ENCODE data around the gene CDH8. TPM values are rescaled to one million over a fixed set of nuclear protein-coding genes. Genes with fewer than 3 reads are reported as not detected.

CDH8 gene, protein sequence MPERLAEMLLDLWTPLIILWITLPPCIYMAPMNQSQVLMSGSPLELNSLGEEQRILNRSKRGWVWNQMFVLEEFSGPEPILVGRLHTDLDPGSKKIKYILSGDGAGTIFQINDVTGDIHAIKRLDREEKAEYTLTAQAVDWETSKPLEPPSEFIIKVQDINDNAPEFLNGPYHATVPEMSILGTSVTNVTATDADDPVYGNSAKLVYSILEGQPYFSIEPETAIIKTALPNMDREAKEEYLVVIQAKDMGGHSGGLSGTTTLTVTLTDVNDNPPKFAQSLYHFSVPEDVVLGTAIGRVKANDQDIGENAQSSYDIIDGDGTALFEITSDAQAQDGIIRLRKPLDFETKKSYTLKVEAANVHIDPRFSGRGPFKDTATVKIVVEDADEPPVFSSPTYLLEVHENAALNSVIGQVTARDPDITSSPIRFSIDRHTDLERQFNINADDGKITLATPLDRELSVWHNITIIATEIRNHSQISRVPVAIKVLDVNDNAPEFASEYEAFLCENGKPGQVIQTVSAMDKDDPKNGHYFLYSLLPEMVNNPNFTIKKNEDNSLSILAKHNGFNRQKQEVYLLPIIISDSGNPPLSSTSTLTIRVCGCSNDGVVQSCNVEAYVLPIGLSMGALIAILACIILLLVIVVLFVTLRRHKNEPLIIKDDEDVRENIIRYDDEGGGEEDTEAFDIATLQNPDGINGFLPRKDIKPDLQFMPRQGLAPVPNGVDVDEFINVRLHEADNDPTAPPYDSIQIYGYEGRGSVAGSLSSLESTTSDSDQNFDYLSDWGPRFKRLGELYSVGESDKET
- total RNA-seq = not detected
- long read RNA-seq = 0 reads

DNA sequence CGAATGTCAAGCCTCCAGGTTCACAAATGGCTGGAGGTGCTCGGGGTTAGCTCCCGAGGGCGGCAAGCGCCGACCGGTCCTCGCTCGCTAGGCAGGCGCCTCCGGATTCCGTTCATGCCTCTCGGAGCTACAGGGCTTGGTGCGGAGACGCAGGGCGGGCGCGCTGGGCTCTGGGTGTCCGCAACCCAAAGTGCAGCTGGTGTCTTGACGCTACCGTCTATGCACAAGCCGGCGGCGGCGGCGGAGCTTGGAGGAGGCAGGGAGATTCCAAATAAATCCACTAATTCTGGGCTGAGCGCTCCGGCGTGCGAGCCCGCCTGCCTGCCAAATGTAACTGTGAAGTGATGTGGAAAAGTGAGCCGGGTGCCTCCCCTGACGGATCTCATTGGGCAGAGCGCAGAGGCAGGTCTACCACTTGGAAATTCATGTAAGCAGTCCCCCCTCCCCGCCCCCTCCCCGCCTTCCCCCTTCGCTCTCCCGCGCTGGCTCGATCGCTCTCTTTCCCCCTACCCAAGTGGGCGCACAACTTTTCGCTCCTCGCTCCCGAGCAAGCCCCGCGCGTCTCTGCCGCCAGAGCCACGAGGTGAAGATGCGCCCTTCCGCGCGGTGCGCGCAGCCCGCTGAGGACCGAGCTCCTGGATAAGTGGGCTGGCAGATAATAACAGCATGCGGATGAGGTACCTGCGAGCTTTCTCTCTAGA, at the start of gene CDH8:
TSS of gene CDH8 (minus strand) at position 338 of the 701 bp plus-strand sequence. CDS start 15,035 bp downstream, outside the sequence.
- peak; percentile 87 for DNase-seq (ENCODE audit: low spot score)

DNA sequence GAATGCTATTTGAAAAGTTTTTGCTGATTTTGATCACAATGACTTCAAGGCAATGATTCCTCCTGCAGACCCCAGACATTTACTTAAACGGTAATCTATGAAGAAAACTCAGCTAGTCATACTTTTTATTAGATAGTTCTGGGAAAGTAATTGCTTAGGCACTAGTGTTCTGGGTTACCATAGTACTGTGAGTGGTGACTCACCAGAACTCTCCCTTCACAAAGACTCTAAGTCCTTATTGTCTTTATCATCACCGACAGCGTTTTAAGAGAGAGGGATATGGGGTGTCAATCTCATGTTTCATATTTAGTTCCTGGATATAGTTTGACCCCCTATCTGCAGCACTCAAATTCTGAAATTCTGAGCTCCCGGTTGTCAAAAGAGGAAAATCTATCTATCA, 43.0 kb upstream of the CDH8 start:
- no peak for DNase-seq (ENCODE audit: low spot score)

DNA sequence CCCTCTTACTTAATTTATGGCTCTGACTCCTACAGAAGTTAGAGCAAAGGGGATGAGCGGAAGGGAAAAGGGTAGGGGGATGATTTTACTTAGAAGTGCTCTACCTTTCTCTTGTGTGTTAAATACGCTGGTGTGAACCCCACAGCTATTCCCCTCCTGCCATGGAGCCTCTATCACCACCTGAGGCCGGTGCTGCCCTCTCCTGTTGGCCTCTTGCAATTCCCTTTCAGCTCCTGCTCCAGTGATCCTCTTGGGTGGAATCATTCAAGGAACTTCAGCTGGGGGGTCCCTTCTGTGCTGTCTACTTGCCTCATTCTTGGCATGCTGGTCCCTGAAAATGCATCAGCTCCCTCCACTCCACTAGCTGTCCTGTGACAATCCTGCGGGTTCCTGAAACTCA, 41.8 kb upstream of the CDH8 start:
- no peak for DNase-seq (ENCODE audit: low spot score)

DNA sequence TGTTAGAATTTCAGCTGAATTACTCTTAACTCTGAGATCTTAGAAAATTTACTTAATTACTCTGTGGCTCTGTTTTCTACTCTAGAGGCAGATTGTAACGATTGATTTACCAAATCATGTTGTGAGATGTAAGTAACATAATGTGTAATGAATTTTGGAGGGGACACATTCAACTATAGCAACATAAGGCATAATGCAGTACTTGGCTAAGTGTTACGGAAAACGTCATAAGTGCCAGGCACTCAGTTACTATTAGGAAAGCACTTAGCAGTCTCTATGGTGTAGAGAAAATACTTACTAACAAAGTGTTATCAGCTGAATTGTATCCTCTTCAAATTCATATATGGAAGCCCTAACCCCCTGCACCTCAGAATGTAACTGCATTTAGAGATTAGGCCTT, 40.6 kb upstream of the CDH8 start:
- no peak for DNase-seq (ENCODE audit: low spot score)

DNA sequence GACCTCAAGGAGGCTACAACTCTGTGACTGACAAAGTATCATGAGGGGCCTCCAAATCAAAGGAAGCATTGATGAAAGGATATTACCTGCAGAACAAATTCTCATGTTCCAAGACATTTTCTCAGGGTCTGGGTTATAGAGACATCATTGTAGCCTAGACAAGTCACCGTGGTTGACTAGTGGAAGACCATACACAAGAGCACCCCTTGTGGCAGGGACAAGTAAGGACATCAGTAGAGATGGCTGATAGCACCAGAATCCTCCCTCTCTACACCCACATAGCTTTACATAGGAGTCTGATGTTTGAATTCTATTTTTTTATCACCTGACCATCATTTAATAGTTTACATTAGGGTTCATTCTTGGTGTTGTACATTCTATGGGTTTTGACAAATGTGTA, 32.5 kb upstream of the CDH8 start:
- no peak for DNase-seq (ENCODE audit: low spot score)

DNA sequence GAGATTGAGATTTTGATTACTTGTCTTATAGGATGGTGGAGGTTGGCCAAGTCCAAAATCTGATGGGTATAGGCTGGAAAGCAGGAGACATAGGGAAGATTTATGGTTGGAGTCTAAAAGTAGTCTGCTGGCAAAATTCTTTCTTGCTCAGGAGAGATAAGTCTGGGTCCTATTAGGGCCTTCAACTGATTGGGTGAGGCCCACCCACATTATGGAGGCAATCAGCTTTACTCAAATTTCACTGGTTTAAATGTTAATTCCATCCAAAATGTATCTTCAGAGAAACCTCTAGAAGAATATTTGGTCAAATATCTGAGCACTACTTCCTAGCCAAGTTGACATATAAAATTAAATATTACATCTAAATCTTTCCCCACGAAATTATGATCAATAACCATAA, 31.7 kb upstream of the CDH8 start:
- DNase-seq (ENCODE audit: low spot score) = no peak

DNA sequence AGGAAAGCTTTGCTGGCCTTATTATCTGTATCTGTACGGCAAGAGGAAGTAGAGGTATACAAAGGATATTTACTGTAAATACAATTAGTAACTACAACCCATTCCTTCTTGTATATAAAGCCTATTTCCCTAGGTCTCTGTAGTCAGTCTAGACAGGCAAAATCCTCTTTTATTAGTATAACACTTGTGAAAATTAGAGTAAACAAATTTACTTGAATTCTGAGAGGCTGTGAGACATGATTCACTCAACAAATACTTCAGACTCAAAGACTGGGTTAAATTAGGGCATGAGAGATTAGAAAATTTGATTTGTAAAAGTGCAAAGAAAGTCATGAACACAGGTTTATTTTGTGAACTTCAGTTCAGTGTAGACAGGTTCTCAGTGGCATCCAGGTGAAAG, 30.9 kb upstream of the CDH8 start:
- no peak for DNase-seq (ENCODE audit: low spot score)

DNA sequence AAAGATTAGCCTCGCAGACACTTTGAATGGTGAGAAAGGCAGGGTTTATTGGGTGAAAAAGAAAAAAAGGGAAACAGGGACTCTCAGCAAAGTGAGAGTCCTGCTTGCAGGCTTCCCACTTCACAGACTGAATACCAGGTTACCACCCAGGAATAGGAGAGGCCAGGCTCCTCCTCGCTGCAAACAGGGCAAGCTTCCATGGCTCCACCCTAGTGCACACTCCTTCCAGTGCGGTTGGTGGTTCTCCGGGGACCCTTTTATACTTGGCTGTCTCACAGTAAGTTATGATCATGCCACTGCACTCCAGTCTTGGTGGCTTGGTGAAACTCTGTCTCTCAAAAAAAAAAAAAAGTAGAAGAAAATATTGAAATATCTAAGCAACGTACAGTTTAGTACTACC, 30.5 kb upstream of the CDH8 start:
- no peak for DNase-seq (ENCODE audit: low spot score)

DNA sequence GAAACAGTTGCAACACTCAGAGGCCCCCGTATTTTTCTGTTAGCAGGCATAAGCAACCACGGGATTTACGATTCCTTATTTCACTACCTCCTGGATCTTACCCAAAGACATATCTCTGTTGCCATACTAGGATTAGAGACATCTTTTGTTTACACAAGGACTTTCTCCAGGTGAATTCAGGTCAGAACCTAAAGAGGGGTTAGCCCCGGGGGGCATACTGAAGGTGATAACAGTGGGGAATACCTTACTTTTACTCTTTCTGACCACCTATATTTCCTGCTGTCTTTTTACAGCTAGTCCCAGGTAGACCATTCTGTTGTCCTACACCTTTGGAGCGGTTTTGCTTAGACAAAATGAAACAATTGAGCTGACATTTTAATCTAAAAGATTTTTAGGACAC, 27.9 kb upstream of the CDH8 start:
- DNase-seq (ENCODE audit: low spot score) = no peak

DNA sequence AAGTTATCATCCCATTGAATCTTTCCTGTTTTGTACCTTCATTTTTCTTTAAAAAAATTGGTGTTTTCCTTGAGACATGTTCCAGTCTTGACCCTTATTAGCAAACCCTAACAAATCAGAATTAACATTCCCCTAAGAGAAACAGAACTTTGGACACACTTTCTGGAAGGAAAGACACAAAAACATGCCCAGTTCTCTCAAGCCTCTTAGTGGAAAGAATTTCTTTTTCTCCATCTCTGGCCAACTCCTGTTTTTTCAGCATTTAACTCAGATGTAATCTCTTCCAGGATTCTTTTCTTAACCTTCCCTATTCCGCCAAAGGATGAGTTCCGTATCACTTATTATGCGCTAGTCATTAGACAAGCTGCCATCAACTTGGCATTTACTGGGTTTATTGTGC, 23.9 kb upstream of the CDH8 start:
- no peak for DNase-seq (ENCODE audit: low spot score)

DNA sequence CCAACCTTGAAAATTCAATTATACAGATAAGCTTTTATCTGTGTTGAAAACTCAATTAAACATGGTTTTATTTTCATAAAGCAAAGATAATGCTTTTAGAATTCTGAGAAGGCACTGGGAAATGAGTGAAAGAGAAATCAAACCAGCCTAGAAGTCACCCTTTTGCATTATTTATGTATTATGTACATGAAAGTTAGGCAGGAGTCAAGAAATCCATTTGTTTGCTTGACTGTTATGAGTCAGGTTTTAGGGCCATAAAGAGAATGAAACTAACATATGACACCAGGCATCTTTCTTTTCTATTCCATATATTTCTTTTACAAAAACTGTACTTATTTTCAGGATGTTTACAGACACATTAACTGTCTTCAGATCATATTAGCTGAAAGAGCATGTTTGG, 23.3 kb upstream of the CDH8 start:
- no peak for DNase-seq (ENCODE audit: low spot score)

DNA sequence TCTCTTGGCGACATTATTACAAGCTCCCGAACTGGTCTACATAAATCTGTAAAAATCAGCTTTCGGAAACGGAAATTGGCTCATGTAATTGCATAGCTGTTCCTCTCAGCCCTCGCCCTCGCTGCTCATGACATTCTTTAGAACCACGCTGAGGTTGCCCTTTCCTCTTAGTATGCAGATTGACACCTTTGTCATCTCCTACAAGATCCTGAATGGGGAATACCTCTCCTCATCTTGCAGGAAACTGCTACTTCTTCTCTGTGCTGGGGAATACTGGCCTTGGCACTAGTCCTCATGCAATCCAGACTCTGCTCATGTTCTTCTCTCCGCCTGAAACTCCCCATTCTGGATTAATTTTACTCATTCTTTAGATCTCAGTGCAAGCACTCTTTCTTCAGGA, 22.2 kb upstream of the CDH8 start:
- DNase-seq (ENCODE audit: low spot score) = no peak

DNA sequence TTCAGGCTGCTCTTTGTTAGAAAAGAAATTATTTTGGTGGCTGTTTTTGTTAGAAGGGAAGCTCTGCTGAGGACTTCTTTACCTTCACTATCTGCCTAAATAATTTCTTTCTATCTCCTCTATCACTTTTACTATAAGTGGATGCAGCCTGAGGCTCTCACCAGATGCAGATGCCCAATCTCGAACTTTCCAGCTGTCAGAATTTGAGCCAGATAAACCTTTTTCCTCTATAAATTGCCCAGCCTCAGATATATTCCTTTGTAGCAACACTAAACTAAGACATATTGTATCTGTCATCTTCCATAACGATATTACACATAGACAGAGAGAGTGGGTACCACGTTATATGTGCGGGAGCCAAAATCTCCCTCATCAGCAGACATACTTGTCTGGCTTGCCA, 15.7 kb upstream of the CDH8 start:
- no peak for DNase-seq (ENCODE audit: low spot score)

DNA sequence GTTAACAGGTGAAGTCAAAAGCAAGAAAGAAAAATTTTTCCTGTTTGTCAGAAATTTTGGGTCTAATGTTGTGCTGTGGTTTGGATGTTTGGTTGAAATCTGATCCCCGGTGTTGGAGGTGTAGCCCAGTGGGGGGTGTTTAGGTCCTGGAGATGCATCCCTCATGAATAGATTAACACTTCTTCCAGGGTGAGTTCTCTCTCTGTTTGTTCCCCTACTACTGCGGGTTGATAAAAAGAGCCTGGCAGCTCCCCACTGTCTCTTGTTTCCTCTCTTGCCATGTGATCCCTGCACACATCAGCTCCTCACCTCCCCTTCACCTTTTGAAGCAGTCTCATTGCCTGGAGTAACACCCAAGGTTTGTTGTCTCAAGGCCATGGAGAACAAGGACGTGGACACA, 14.6 kb upstream of the CDH8 start:
- DNase-seq (ENCODE audit: low spot score) = no peak

DNA sequence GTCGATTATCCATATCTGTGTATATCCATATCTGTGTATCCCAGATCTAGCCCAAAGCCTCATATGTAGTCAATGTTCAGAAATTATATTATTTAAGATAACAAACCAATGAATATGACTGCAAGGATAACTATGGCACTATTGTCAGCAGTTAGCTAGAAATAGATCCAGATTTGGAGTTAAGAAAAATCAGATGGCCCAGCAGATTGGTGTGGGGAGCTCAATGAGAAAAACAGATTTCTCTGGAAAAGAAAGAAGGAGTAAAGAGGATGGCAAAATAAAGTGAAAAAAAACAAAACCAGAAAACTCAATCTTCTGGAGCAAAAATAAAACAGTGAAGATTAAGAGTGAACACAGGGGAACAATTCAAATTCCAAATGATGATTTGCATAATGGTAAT, 10.6 kb upstream of the CDH8 start:
- DNase-seq (ENCODE audit: low spot score) = no peak

DNA sequence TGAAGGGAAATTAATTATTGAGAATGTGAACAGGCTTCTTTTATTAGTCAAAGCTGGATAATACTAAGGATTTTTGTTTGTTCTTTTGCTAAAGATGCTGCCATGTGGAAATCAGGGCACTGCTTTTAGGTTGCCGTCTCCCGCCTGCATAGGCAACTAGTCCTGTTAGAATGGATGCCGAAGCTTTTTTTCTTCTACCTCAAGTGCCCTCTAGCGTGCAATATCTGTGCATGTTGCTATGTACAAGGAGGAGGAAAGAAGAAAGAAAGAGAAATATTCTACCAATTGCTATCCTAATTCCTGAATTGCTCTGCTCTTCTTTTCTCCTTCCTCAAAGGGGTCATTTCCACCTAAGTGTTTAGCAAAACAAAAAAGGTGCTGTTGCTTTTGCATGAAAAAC, 5.2 kb upstream of the CDH8 start:
- no peak for DNase-seq (ENCODE audit: low spot score)

DNA sequence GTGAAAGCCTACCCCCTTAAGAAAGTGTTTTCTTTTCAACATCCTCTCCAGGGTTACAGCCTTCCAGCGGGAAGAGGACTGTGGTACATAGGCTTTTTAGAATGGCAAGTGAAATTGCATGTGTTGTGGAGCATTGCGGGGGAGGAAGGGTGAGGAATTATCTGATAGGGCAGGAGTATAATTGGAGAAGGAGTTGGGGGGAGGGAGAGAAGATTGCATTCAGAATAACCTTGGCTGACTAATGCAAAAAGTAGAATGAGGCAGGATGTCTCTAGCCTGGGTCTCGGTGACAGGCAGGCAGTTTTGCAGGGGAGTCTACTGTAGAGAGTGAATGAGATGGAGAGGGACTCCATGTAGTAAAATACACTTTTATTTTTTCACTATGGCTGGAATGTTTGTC, 2.4 kb upstream of the CDH8 start:
- no peak for DNase-seq (ENCODE audit: low spot score)

DNA sequence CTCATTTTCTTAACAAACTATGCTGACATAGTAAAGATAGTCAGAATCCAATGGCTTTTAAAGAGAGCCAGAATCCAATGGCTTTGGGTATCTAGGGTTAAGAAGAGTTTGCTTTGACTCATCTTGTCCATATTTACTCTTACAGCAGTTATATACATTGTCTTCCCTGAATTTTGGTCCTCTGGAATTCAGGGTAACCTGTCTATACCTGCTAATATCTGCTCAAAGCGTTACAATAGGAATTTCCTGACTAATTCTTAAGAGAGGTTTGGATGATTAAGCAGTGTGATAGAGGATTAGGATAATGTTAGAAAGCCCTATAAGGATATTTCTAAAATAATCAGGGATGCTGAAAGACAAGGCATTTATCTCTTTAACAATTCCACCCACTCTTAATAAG, 2.0 kb upstream of the CDH8 start:
- no peak for DNase-seq (ENCODE audit: low spot score)

DNA sequence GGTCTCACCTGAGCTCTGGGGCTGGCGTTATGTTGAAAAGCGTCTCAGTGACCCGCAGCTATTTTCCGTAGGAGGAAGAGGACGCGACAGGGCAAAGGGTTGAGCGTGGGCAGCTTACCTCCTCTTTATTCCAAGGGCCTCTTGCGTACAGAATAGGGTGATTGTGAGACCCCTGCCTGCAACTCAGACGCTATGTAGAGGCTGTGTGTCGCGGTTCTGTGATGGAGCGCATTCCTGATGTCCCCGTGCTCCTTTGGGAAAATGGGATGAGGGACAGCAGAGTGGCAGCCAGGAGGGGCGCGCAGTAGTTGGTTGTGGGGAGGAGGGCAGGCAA, 531 bp upstream of the CDH8 start:
- DNase-seq (ENCODE audit: low spot score) = no peak

DNA sequence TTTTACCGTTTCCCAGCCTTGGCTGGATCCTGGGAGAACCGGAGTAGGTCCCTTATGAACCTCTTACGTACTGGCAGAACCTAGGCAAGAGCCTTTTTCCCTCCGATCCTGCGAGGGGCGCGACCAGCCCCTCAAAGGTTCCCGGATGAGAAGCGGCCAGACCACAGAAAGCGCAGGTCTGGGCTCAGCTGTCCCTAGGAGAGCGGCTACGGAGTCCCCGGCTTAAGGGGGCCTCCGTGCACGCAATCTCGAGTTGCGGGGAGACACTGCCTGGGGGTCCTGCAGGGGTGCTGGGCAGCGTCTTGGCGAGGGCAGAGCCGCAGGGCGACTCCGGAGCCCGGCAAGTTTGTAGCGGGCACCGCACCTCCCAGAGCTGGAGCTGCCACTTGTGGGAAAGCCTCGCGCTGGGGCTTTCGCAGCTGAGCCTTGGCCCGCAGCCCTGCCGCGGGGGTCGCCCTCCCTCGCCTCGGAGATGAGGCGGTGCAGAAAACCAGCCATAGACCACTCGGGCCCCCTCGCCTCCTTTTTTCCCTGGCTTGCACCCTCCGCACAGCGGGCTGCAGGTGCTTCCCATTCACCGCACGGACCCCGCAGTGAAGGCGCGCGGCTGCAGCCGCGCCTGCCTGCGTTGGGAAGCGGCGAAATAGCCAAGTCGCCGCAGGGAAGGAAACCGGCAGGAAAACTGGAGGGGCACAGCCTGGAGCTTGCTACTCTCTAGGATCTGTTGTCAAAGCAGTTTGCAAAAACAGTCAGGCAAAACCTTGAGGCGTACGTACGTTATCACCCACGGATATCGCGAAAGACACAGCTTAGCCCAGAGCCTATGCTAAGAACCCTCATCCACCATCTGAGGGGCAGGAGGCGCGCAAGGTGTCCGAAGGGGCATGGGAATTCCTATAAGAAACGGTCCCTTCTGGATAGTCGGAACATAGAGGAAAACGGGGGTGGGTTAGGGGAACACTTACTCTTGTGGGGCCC, 834 bp downstream of the CDH8 start:
- DNase-seq (ENCODE audit: low spot score) = no peak
